Activated effector memory CD4-positive, alpha-beta T cell treated with Interleukin-2 at 50 U/mL for 16 hours (primary cell): Measurements from ENCODE around the gene FAM227B.
"Not testable (repeated sequence)": the region's sequence is repeated elsewhere in the genome, so short reads cannot be mapped to it uniquely, and the experiment has no call there.

Experiments used
- DNase-seq: peaks from one replicate; pipeline ENCODE4 v3.0.0-alpha.2; 2020

FAM227B gene

GRCh38 chr15:49606594-49606993, 14.0 kb downstream of the FAM227B start:
- no peak for DNase-seq

GRCh38 chr15:49605588-49605987, 15.0 kb downstream of the FAM227B start:
- DNase-seq, result no peak

GRCh38 chr15:49604625-49605409, 15.8 kb downstream of the FAM227B start:
- no peak for DNase-seq

- not testable (repeated sequence) for DNase-seq
Measured at GRCh38 chr15:49592829-49593316, 27.7 kb downstream of the FAM227B start.

- no peak for DNase-seq
Measured at GRCh38 chr15:49589030-49589429, 31.6 kb downstream of the FAM227B start.

GRCh38 chr15:49573421-49573820, 47.2 kb downstream of the FAM227B start:
- DNase-seq, result no peak

- DNase-seq, result no peak
Measured at GRCh38 chr15:49570672-49571071, 49.9 kb downstream of the FAM227B start.

- DNase-seq, result no peak
Measured at GRCh38 chr15:49570174-49570573, 50.4 kb downstream of the FAM227B start.

- no peak for DNase-seq
Measured at GRCh38 chr15:49560045-49560444, 60.6 kb downstream of the FAM227B start.

GRCh38 chr15:49558929-49559328, 61.7 kb downstream of the FAM227B start:
- DNase-seq, result no peak

GRCh38 chr15:49556437-49556836, 64.2 kb downstream of the FAM227B start:
- DNase-seq, result no peak

- DNase-seq, result not testable (repeated sequence)
Measured at GRCh38 chr15:49550342-49550741, 70.3 kb downstream of the FAM227B start.

- DNase-seq, result no peak
Measured at GRCh38 chr15:49538520-49538919, 82.1 kb downstream of the FAM227B start.

- no peak for DNase-seq
Measured at GRCh38 chr15:49530092-49530491, 90.5 kb downstream of the FAM227B start.

- no peak for DNase-seq
Measured at GRCh38 chr15:49528289-49528688, 92.3 kb downstream of the FAM227B start.

GRCh38 chr15:49521802-49522201, 98.8 kb downstream of the FAM227B start:
- DNase-seq, result no peak

GRCh38 chr15:49512739-49513138, 107.9 kb downstream of the FAM227B start:
- not testable (repeated sequence) for DNase-seq

GRCh38 chr15:49507261-49507660, 113.4 kb downstream of the FAM227B start:
- DNase-seq, result no peak

GRCh38 chr15:49506341-49506740, 114.3 kb downstream of the FAM227B start:
- DNase-seq, result no peak

- DNase-seq, result no peak
Measured at GRCh38 chr15:49501586-49501985, 119.0 kb downstream of the FAM227B start.

GRCh38 chr15:49495993-49496753, 124.4 kb downstream of the FAM227B start:
- no peak for DNase-seq

GRCh38 chr15:49494842-49495241, 125.8 kb downstream of the FAM227B start:
- no peak for DNase-seq

- no peak for DNase-seq
Measured at GRCh38 chr15:49492830-49493229, 127.8 kb downstream of the FAM227B start.

GRCh38 chr15:49492151-49492550, 128.5 kb downstream of the FAM227B start:
- no peak for DNase-seq
